ENCODE measurements around the gene ARID3A. TPM values are rescaled to one million over a fixed set of nuclear protein-coding genes. Genes with fewer than 3 reads are reported as not detected.

ARID3A gene
- total and polyA plus RNA-seq, 2 of the 13 experiments (the other 11 are each of a cell fraction or from before 2014, with no cell fraction given): 71.3 to 77.9 TPM

- TF ChIP-seq GMEB2 (CRISPR knock-in tag; IDR thresholded peaks at IDR 0.05; ENCODE audit: low read depth) (0 out of 2 replicates have a peak, but pooled peaks have one; percentile 47), ZNF501 (CRISPR knock-in tag; IDR thresholded peaks at IDR 0.05) (0 out of 2 replicates have a peak, but pooled peaks have one; percentile 44), KLF6 (CRISPR knock-in tag; IDR thresholded peaks at IDR 0.05) (no peak), ZNF768 (CRISPR knock-in tag; IDR thresholded peaks at IDR 0.05) (peak; percentile 32; the same call in 1 of the 2 replicates), POLR2A (IDR thresholded peaks at IDR 0.05; ENCODE audit: insufficient read depth in 1 of 2, low read depth in 2 of 2, low read length in 2 of 2) (peak in 1 of 2 experiments; percentile 71; a peak in 3 of 4 replicates), FOXO4 (CRISPR knock-in tag; conservative IDR thresholded peaks at IDR 0.05) (no peak), MEF2D (CRISPR knock-in tag; IDR thresholded peaks at IDR 0.05) (no peak), SRSF9 (IDR thresholded peaks at IDR 0.05; ENCODE audit: borderline replicate concordance, insufficient read depth, low read depth, low read length, poor library complexity, severe bottlenecking) (no peak), THAP11 (CRISPR knock-in tag; IDR thresholded peaks at IDR 0.05) (peak; percentile 90), SALL2 (CRISPR knock-in tag; IDR thresholded peaks at IDR 0.05) (no peak; the same call in 1 of the 2 replicates), KDM4B (CRISPR knock-in tag; IDR thresholded peaks at IDR 0.05) (0 out of 2 replicates have a peak, but pooled peaks have one; percentile 9), NR1H2 (CRISPR knock-in tag; IDR thresholded peaks at IDR 0.05; ENCODE audit: borderline replicate concordance, low read depth) (no peak; the same call in 1 of the 2 replicates), ZNF562 (CRISPR knock-in tag; IDR thresholded peaks at IDR 0.05; ENCODE audit: borderline replicate concordance) (no peak), ZNF839 (CRISPR knock-in tag; IDR thresholded peaks at IDR 0.05; ENCODE audit: borderline replicate concordance) (no peak), EHMT2 (IDR thresholded peaks at IDR 0.05; ENCODE audit: borderline replicate concordance, low read depth, low read length) (no peak), ESRRA (CRISPR knock-in tag; IDR thresholded peaks at IDR 0.05; ENCODE audit: low read depth) (peak; percentile 31; the same call in 1 of the 2 replicates), TRAFD1 (CRISPR knock-in tag; IDR thresholded peaks at IDR 0.05; ENCODE audit: borderline replicate concordance) (no peak), MIER3 (CRISPR knock-in tag; IDR thresholded peaks at IDR 0.05; ENCODE audit: borderline replicate concordance) (peak; percentile 13; the same call in 1 of the 2 replicates), FOXA3 (CRISPR knock-in tag; IDR thresholded peaks at IDR 0.05) (no peak; the same call in 1 of the 2 replicates), ATF7-NPFF (CRISPR knock-in tag; IDR thresholded peaks at IDR 0.05; ENCODE audit: low read depth) (no peak; the same call in 1 of the 2 replicates), MIER2 (CRISPR knock-in tag; IDR thresholded peaks at IDR 0.05) (no peak)
These were observed 95.1 kb downstream of the ARID3A start, which contains the start of gene TMEM259 (continued) for GRCh38 chr19:1020868-1021425.

Data from HepG2 (cell line).